ENCODE measurements around the gene ABAT. TPM values are rescaled to one million over a fixed set of nuclear protein-coding genes. Genes with fewer than 3 reads are reported as not detected.

The ABAT gene
- total RNA-seq, 2 donors from 2014 or later = 67.4 to 74.7 TPM

DNA sequence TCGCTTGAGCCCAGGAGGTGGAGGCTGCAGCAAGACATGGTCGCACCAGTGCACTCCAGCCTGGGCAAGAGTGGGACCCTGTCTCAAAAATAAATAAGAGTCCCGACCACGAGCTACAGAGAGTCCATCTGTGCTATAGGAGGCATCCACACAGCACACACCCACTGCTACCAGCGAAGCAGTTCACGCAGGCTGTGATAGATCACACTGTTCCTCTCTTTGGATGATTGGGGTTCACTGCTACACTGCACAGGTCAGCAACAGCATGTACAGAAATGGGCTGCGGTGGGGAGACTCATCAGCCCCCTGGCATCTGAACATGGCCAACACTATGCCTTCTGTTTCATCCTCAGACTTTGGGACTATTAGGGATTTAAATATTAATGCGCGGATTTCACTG, 157.0 kb downstream of the ABAT start:
- Histone ChIP-seq H3K4me3 (no peak overlapping the region), H3K27me3 (replicated peaks; ENCODE audit: insufficient read depth) (no peaks in the 10 kb centered on the region), H3K4me1 (replicated peaks) (no peaks in the 10 kb centered on the region), H3K36me3 (peaks cover 0 to 7% of the 10 kb centered on the region in 2 donors), H3K9me3 (no peaks in the 10 kb centered on the region), H3K27ac (no peak overlapping the region)
- DNase-seq (ENCODE audit: low spot score) = no peak
- no peak for TF ChIP-seq POLR2A (IDR thresholded peaks at IDR 0.05)
- TF ChIP-seq, protein P1, sequence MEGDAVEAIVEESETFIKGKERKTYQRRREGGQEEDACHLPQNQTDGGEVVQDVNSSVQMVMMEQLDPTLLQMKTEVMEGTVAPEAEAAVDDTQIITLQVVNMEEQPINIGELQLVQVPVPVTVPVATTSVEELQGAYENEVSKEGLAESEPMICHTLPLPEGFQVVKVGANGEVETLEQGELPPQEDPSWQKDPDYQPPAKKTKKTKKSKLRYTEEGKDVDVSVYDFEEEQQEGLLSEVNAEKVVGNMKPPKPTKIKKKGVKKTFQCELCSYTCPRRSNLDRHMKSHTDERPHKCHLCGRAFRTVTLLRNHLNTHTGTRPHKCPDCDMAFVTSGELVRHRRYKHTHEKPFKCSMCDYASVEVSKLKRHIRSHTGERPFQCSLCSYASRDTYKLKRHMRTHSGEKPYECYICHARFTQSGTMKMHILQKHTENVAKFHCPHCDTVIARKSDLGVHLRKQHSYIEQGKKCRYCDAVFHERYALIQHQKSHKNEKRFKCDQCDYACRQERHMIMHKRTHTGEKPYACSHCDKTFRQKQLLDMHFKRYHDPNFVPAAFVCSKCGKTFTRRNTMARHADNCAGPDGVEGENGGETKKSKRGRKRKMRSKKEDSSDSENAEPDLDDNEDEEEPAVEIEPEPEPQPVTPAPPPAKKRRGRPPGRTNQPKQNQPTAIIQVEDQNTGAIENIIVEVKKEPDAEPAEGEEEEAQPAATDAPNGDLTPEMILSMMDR (IDR thresholded peaks at IDR 0.05) = no peak
- intact Hi-C loops (cut with DNase I) = no loop called here
- 91% methylated on average over 9 of the region's 9 CpGs for WGBS

DNA sequence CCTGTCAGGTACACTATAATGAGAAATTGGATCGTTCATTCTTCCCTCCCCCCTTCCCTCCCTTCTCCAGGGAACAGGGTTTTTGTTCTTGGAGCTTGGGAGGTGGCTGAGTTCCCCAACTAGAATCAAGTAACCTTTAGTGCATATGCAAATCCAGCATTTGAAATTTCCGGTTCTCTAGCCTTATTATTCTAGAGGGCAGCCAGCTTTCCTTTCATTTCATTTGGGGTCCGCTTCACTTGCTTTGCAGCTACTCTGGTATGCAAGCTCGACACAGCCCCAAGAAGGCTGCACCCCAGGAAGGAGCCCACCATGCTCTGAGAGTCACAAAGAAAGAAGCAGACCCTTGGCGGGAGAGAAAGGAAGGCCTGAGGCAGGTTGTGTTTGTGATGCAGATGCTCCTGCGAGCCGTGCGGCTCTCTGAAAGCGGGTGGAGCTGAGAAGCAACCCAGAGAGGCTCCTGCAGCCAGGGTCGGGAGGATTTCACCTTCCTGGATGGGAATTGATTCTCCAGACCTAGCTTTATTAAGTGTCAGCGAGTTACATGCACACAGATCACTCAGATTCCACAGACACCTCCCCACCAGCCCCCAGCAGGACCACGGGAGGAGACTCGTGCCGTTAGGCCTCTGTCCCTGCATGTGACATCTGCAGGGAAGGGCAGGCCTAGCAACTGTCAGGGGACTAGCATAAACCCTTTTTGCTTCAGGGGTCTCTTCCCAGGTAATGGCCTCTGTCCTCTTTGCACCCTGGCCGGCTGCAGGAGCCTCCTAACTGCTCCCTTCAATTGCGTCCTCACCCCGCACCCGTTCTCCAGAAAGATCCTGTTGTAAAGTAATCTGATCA, 157.7 kb downstream of the ABAT start:
- Histone ChIP-seq H3K4me3 (no peak overlapping the region), H3K4me1 (replicated peaks) (no peaks in the 10 kb centered on the region), H3K9me3 (no peaks in the 10 kb centered on the region), H3K27ac (no peak overlapping the region), H3K27me3 (replicated peaks; ENCODE audit: insufficient read depth) (no peaks in the 10 kb centered on the region), H3K36me3 (peaks cover 0 to 7% of the 10 kb centered on the region in 2 donors)
- no peak for TF ChIP-seq POLR2AphosphoS5 (IDR thresholded peaks at IDR 0.05)
- TF ChIP-seq POLR2A (IDR thresholded peaks at IDR 0.05) = no peak
- TF ChIP-seq, protein P1 (IDR thresholded peaks at IDR 0.05) = no peak
- no peak for DNase-seq (ENCODE audit: low spot score)
- 74% methylated on average over 18 of the region's 18 CpGs for WGBS
- intact Hi-C loops (cut with DNase I) = no loop called here

DNA sequence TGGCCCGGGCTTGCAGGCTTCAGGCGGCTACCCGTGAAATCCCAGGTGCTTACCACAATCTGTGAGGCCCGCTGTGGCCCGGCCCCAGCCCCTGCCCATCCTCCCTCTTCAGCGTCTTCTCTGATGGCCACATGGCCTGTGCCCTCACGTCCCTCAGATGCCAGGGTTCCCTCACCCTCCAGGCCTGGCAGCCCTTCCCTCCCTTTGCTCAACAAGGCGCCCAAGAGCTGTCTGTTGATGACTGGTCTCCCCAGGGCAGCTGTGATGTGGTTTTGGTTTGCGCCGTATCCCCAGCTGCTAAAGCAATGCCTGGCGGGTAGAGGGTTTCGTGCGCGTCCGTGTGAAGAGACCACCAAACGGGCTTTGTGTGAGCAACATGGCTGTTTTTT, 158.3 kb downstream of the ABAT start:
- DNase-seq (ENCODE audit: low spot score) = no peak
- TF ChIP-seq, protein P1 (IDR thresholded peaks at IDR 0.05) = no peak
- TF ChIP-seq POLR2AphosphoS5 (IDR thresholded peaks at IDR 0.05) (no peak), POLR2A (IDR thresholded peaks at IDR 0.05) (no peak)

More for the DNA sequence above, 158.3 kb downstream of the ABAT start:
- Histone ChIP-seq H3K36me3 (peaks cover 0 to 7% of the 10 kb centered on the region in 2 donors), H3K27me3 (replicated peaks; ENCODE audit: insufficient read depth) (no peaks in the 10 kb centered on the region), H3K27ac (no peak overlapping the region), H3K9me3 (no peaks in the 10 kb centered on the region), H3K4me1 (replicated peaks) (no peaks in the 10 kb centered on the region), H3K4me3 (no peak overlapping the region)
- WGBS = 79% methylated on average over 16 of the region's 16 CpGs
- intact Hi-C loops (cut with DNase I) = no loop called here

Small RNA genes lying within 50 kb of the gene (small RNA-seq; reads per million reads assigned to genes)
- gene AC007224.1 = 0 reads per million in 2 donors
- 0 reads per million in 2 donors for gene RN7SL743P
- 0 reads per million in 2 donors for gene RNU7-63P

Other genes starting within 250 kb of the ABAT start
- gene TMEM114, start 84.1 kb upstream of the ABAT start, total RNA-seq = not detected
- 10 to 100 TPM; 16.3 to 56.6 TPM for gene METTL22, start 52.9 kb upstream of the ABAT start, total RNA-seq
- gene TMEM186, start 123.0 kb downstream of the ABAT start, total RNA-seq = 10 to 100 TPM in 1 of 2 donors, 1 to 10 TPM in 1; 7.2 to 10.1 TPM
- gene PMM2, start 123.2 kb downstream of the ABAT start, total RNA-seq = 10 to 100 TPM; 30.6 to 39.2 TPM
- 100 to 1,000 TPM in 1 of 2 donors, 10 to 100 TPM in 1; 51.0 to 146 TPM for gene CARHSP1, start 194.4 kb downstream of the ABAT start, total RNA-seq
- gene LITAFD, start 207.7 kb downstream of the ABAT start, total RNA-seq = 1 to 10 TPM in 1 of 2 donors, not detected in 1; 2.3 TPM